GM20000 (cell line): ENCODE results near the gene GATA3.

ENCODE experiments used
- DNase-seq: peaks from one replicate; pipeline ENCODE4 v3.0.0; 2012; ENCODE audit warnings: low spot score
- CTCF ChIP-seq: IDR thresholded peaks from 2 replicates; pipeline ENCODE4 v1.5.1; 2012; ENCODE audit warnings: mild to moderate bottlenecking, control low read depth; ENCODE audit errors: extremely low read depth, missing control alignments

GATA3 gene

DNA sequence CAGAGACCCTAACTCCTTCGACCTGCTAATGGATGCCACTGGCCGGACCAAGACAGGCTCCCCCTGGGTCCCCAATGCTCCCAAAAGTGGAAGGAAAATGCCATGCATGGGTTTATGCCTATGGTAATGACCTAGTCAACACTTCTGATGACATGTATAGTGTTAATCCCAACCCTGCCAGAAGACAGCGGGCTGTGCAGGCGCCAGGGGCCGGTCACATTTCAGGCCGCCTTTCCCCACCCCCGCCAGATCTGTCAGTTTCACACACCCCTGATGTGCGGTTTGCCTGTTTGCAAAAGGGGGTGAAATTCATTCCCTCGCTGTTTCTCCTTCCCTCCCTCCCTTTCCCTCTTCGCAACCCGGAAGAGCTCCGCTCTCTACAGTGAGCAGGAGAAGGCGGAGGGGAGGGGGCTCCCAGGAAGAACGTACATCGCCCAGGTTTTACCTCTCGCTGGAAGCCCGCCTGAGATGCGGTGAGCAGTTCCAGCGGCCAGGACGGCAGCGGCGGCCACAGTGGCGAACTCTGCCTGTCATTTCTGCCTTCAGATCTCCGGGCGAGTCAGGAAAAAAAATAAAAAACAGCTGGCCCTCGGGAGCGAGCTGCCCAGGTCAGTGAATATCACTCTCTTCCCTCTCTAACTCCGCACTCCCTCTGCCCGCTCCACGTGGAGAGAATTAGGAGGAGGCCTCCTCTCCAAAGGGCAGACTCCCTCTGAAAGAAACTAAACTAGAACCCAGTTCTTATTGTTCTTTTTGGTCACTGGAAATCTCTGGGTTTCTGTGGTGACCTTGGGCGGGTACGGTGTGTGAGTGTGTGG is 9.4 kb upstream of the GATA3 start:
- no peak for TF ChIP-seq CTCF
- DNase-seq, result peak; percentile 58

DNA sequence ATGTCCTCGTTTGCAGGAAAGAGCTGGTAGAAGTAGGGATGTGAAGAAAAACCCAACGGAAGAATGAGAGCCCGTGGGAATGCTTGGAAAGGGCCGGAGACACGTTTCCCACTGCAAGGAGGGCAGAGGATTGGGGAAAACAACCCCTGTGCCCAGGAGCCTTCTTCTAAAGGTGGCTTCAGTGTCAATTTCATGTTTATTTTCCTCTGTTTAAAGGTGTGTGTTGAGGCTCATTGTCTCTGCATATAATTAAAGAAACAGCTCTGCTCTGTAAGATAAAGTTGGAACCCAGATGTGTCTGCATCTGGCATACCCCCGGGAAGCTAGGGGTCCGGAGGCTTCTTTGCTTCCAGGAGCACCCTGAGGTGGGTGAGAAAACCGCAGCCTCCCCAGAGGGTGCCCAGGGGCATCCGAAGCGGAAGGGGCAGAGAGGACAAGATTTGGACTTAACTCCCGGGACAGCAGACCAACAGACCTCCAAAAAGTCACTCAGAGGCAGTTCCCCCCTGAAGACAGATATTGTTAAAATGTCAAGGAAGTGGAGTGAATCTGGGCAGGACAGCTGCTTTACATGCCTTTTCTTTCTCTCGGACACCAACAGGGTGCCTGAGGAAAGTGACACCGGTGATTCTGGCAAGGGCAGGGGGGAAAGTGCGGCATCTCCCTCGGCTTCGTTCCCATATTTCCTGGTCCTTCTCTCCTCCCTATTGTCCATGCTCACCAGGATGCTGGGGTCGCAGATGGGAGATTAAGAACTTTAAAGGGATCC is 8.6 kb upstream of the GATA3 start:
- DNase-seq, result peak; percentile 41
- no peak for TF ChIP-seq CTCF

- DNase-seq, result peak; percentile 34
- no peak for TF ChIP-seq CTCF
Measured at GRCh38 chr10:8047452-8048280, 6.8 kb upstream of the GATA3 start.

- no peak for TF ChIP-seq CTCF
- peak; percentile 61 for DNase-seq
Measured at GRCh38 chr10:8048281-8049008, 6.0 kb upstream of the GATA3 start.

- DNase-seq, result peak; percentile 42
- TF ChIP-seq CTCF, result no peak
Measured at GRCh38 chr10:8049045-8049864, 5.2 kb upstream of the GATA3 start.

DNA sequence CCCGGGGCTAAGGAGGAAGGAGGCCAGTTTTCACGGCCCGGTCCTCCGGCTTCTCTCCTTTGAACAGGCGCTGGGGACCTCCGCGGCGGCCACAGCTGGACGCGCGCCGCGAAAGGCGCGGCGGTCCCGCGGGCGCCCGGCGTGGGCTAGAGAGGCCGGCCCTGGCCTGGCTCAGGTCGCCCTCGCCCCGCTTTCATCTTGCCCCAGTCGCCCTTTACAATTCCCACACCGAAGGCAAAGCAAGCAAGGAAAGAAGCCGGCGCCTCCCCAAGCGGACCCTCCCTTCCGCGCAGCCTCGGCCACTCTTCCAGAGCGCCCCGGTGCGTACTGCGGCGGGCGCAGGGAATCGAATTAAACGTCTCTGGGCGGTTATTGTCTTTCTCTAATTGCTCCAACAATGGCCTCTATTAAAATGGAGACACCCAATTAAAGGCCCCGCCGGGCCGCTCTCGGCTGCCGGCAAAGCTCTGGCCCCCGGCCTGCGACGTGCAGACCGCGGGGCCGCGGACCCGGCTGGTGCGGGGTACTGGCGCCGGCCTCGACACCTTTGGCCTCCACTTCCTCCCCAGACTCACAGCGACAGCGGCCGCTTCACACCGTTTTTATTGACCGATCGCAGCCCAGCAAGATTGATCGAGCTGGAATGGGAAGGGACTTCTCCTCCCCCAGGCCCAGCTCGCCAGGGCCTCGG is 4.5 kb upstream of the GATA3 start:
- DNase-seq, result no peak
- no peak for TF ChIP-seq CTCF
